ENCODE data around the gene PLCG2.

DNA sequence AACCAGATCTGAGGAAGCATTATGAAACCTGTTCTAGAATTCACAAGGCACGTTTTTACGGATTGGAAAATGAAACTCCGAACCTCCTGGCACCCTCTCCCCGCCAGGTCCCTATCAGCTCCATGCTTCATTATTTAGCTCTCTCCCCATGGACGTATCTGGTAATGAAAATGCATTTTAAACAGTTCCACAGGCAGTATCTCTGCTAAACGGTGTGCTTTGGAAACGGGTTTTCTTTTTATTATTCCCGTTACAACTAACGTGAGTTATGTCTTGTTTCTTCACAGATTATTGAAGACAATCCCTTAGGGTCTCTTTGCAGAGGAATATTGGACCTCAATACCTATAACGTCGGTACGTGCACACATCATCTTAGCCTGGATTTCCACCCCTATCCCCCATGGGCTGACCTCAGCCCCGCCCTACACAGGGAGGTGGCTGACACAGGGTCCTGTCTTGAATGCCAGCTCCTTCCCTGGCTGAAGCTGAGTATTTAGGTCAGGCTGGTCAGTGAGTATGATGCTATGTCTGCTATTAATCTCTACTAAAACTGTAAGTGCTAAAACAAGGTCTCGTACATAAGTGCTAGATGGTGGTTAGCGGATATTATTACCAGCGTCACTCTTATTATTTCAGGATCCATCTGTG is 149.3 kb downstream of the PLCG2 start:
- TF ChIP-seq YY1 (IDR thresholded peaks at IDR 0.05; ENCODE audit: low read depth) (no peak), REST (IDR thresholded peaks at IDR 0.05; ENCODE audit: low read depth) (no peak), MAX (IDR thresholded peaks at IDR 0.05) (no peak), RAD21 (IDR thresholded peaks at IDR 0.05; ENCODE audit: low read depth) (no peak)
